Loucy (cell line): ENCODE data around the gene ZNF716.
"Not testable (repeated sequence)": the region's sequence is repeated elsewhere in the genome, so short reads cannot be mapped to it uniquely, and the experiment has no call there.

Source experiments
- H2AFZ ChIP-seq: fragments of 200-600 bp; sonication (generic); 2 replicates; pipeline ENCODE4 v1.6.0; 2016; ENCODE audit warnings: antibody characterized with exemption, mild to moderate bottlenecking, low read length, moderate library complexity
- H3F3A ChIP-seq: fragments of 200-600 bp; 2 replicates; pipeline ENCODE4 v1.6.0; 2016; ENCODE audit warnings: antibody characterized with exemption, low read depth, mild to moderate bottlenecking
- H3K27me3 ChIP-seq: fragments of 200-600 bp; sonication (generic); 2 replicates; pipeline ENCODE4 v1.6.1; 2014; ENCODE audit warnings: low read length, mild to moderate bottlenecking; ENCODE audit not compliant: insufficient read depth, poor library complexity, severe bottlenecking
- H3K36me3 ChIP-seq: fragments of 200-600 bp; sonication (generic); 2 replicates; pipeline ENCODE4 v1.6.1; 2016; ENCODE audit warnings: low read length; ENCODE audit not compliant: insufficient read depth
- H3K4me1 ChIP-seq: fragments of 200-600 bp; sonication (generic); 2 replicates; pipeline ENCODE4 v1.5.1; 2014; ENCODE audit warnings: low read length, mild to moderate bottlenecking; ENCODE audit not compliant: insufficient read depth, poor library complexity, severe bottlenecking
- H3K4me2 ChIP-seq: fragments of 200-600 bp; sonication (generic); 2 replicates; pipeline ENCODE4 v1.6.0; 2014; ENCODE audit warnings: antibody characterized with exemption, low read length, low read depth, mild to moderate bottlenecking; ENCODE audit not compliant: poor library complexity, severe bottlenecking
- H3K4me3 ChIP-seq: fragments of 200-600 bp; sonication (generic); 2 replicates; pipeline ENCODE4 v1.5.1; 2014; ENCODE audit warnings: low read length, mild to moderate bottlenecking, mixed read lengths; ENCODE audit not compliant: poor library complexity, severe bottlenecking
- H3K79me2 ChIP-seq: fragments of 200-600 bp; sonication (generic); 2 replicates; pipeline ENCODE4 v1.6.1; 2014; ENCODE audit warnings: low read length; ENCODE audit not compliant: insufficient read depth
- H3K9ac ChIP-seq: fragments of 200-600 bp; sonication (generic); 2 replicates; pipeline ENCODE4 v1.6.0; 2014; ENCODE audit warnings: mild to moderate bottlenecking, low read depth, low read length, moderate library complexity; ENCODE audit not compliant: poor library complexity, severe bottlenecking
- H3K9me2 ChIP-seq: fragments of 200-600 bp; sonication (generic); replicated peaks from 2 replicates; pipeline ENCODE4 v1.6.1; 2016; ENCODE audit warnings: low read depth, low read length, mixed read lengths
- H3K9me3 ChIP-seq: fragments of 200-600 bp; sonication (generic); 2 replicates; pipeline ENCODE4 v1.6.1; 2014; ENCODE audit warnings: mild to moderate bottlenecking, antibody characterized with exemption, low read length, low read depth; ENCODE audit not compliant: insufficient read depth
- H4K20me1 ChIP-seq: fragments of 200-600 bp; sonication (generic); 2 replicates; pipeline ENCODE4 v1.6.0; 2014; ENCODE audit warnings: antibody characterized with exemption, low read length, mild to moderate bottlenecking; ENCODE audit not compliant: insufficient read depth, poor library complexity, severe bottlenecking
- EZH2phosphoT487 ChIP-seq: fragments of 200-600 bp; IDR thresholded peaks from 2 replicates; pipeline ENCODE4 v1.6.1; 2018; ENCODE audit warnings: antibody characterized with exemption, mild to moderate bottlenecking, moderate library complexity, borderline replicate concordance
- TF ChIP-seq, protein P1 (sequence below): fragments of 200-600 bp; sonication (generic); conservative IDR thresholded peaks from 2 replicates; pipeline ENCODE4 v1.5.1; 2014; ENCODE audit warnings: mild to moderate bottlenecking, antibody characterized with exemption, low read length

ZNF716 gene

DNA sequence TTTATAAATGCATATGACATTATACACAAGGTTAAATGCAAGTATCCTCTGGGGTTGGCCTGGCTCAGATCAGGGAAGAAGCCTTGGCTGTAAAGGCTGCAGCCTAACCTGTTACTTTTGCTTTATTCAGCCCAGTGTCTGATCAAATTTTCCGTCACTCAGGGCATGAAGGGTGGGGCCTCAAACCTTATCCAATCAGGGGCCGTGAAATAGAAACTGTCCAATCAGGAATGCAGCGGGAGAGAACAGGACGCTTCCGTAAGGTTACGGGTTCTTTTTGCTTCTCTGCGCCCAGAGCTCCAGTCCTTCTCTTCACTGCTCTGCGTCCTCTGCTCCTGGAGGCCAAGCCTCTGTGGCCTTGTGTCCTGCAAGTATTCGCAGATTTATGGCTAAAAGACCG is at the start of gene ZNF716:
Gene ZNF716, plus strand, starts transcription at position 274 of the 400 bp plus-strand sequence. Its CDS starts 112 bp downstream, at position 386.
- Histone ChIP-seq H3K9me3 (peaks cover 4% of the 10 kb centered on the region; the same call in 1 of the 2 replicates), H3K79me2 (no peaks in the 10 kb centered on the region), H3K36me3 (no peaks in the 10 kb centered on the region), H3K4me2 (no peak within 1 kb of the TSS), H3K4me1 (no peaks in the 10 kb centered on the region), H3K27me3 (no peaks in the 10 kb centered on the region), H2AFZ (no peak within 1 kb of the TSS), H3F3A (no peaks in the 10 kb centered on the region), H3K9me2 (no peaks in the 10 kb centered on the region), H3K9ac (no peak within 1 kb of the TSS), H3K4me3 (no peak within 1 kb of the TSS), H4K20me1 (no peaks in the 10 kb centered on the region)
- TF ChIP-seq EZH2phosphoT487, result no peak
- TF ChIP-seq, protein P1, sequence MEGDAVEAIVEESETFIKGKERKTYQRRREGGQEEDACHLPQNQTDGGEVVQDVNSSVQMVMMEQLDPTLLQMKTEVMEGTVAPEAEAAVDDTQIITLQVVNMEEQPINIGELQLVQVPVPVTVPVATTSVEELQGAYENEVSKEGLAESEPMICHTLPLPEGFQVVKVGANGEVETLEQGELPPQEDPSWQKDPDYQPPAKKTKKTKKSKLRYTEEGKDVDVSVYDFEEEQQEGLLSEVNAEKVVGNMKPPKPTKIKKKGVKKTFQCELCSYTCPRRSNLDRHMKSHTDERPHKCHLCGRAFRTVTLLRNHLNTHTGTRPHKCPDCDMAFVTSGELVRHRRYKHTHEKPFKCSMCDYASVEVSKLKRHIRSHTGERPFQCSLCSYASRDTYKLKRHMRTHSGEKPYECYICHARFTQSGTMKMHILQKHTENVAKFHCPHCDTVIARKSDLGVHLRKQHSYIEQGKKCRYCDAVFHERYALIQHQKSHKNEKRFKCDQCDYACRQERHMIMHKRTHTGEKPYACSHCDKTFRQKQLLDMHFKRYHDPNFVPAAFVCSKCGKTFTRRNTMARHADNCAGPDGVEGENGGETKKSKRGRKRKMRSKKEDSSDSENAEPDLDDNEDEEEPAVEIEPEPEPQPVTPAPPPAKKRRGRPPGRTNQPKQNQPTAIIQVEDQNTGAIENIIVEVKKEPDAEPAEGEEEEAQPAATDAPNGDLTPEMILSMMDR, result no peak

DNA sequence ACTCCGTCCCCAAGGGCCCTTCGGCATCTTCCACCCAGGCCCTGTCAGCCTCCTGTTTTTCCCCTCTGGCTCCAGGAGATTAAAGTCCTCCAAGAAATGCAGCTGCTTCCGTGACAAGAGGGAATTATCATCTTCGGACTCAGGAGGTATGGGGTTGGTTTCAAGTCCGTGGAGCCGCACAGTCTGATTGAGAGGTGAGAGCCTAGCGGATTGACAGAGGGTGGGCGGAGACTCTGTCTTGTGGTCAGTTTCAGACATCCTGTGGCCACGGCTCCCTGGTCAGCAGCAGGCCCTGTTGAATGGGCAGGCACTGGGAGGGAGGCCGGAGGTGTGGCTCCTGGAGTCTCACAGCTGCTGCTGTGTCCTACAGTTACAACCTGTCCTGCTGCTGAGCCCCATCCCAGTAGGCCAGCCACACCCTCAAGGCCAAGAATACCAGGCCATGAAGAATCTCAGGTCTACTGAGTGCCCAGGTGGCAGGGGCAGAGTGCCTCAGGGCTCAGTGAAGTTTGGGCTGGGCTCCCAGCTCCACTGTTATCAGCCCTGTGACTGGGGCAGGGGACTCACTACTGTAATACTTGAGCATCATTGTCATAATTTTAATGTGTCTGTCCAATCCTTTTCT is 49.3 kb upstream of the ZNF716 start:
- Histone ChIP-seq H3F3A (no peaks in the 10 kb centered on the region), H3K79me2 (no peaks in the 10 kb centered on the region), H3K27me3 (no peaks in the 10 kb centered on the region), H3K36me3 (no peaks in the 10 kb centered on the region), H3K4me2 (no peak overlapping the region), H4K20me1 (no peaks in the 10 kb centered on the region), H3K9me3 (peaks cover 3% of the 10 kb centered on the region; the same call in 1 of the 2 replicates), H3K9ac (no peak overlapping the region), H3K9me2 (no peaks in the 10 kb centered on the region), H2AFZ (no peak overlapping the region), H3K4me3 (no peak overlapping the region), H3K4me1 (no peaks in the 10 kb centered on the region)
- TF ChIP-seq EZH2phosphoT487, result no peak
- TF ChIP-seq, protein P1, result no peak

DNA sequence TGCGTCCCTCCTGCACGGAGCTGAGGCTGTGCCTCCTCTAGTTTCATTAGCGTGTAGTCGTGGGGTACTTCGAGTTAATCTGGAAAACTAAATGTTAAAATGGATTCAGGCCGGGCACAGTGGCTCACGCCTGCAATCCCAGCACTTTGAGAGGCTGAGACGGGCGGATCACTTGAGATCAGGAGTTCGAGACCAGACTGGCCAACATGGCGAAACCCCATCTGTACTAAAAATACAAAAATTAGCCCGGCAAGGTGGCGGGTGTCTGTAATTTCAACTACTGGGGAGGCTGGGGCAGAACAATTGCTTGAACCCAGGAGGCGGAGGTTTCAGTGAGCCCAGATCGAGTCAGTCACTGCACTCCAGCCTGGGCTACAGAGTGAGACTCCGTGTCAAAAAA is 46.9 kb upstream of the ZNF716 start:
- not testable (repeated sequence) for H3K9ac ChIP-seq, H3K9me3 ChIP-seq, H3K4me2 ChIP-seq, H2AFZ ChIP-seq, H3K79me2 ChIP-seq, H3F3A ChIP-seq, H3K4me3 ChIP-seq, H3K9me2 ChIP-seq, H3K36me3 ChIP-seq, H3K27me3 ChIP-seq, H4K20me1 ChIP-seq, H3K4me1 ChIP-seq
